Activated naive CD8-positive, alpha-beta T cell treated with anti-CD3 and anti-CD28 coated beads, Interleukin-2, amount 10 ng/mL, durations not matched to agents 7 days and 5 days (primary cell): ENCODE measurements around the gene SH2D1A. TPM values are rescaled to one million over a fixed set of nuclear protein-coding genes. Genes with fewer than 3 reads are reported as not detected.

Experiments used
- ATAC-seq: fragments of 150-1000 bp; cut with Tn5 transposase; one replicate; pipeline ENCODE4 v1.10.0; 2021; ENCODE audit warnings: low read depth, moderate library complexity
- POLR2A ChIA-PET: fragments of 350-600 bp; sonication (Branson Sonifier 250); formaldehyde crosslinking; loops from one replicate; lab custom pipeline; 2021; ENCODE audit warnings: antibody characterized with exemption; lab: Charles Lee
- DNase-seq: peaks from one replicate; pipeline ENCODE4 v3.0.0; 2021
- H3K27ac Mint-ChIP-seq: one replicate; pipeline ENCODE4 v1.8.0; 2022; ENCODE audit warnings: mild to moderate bottlenecking, mixed read lengths
- H3K27me3 Mint-ChIP-seq: one replicate; pipeline ENCODE4 v1.8.0; 2022; ENCODE audit warnings: mild to moderate bottlenecking, moderate library complexity, mixed read lengths
- H3K36me3 Mint-ChIP-seq: one replicate; pipeline ENCODE4 v1.8.0; 2021; ENCODE audit warnings: mild to moderate bottlenecking, mixed read lengths
- H3K4me1 Mint-ChIP-seq: one replicate; pipeline ENCODE4 v1.8.0; 2021; ENCODE audit warnings: mixed read lengths
- H3K4me3 Mint-ChIP-seq: one replicate; pipeline ENCODE4 v1.8.0; 2022; ENCODE audit warnings: mild to moderate bottlenecking, moderate library complexity, mixed read lengths
- H3K9me3 Mint-ChIP-seq: one replicate; pipeline ENCODE4 v1.8.0; 2021; ENCODE audit warnings: mixed read lengths
- total RNA-seq, 2 experiments: library from RNA; stranded (reverse); gene quantifications; one replicate each; pipeline ENCODE4 v1.2.3, GENCODE V29; 2021

SH2D1A gene
- total RNA-seq, 2 experiments from 2014 or later, result 45.8 to 51.2 TPM

DNA sequence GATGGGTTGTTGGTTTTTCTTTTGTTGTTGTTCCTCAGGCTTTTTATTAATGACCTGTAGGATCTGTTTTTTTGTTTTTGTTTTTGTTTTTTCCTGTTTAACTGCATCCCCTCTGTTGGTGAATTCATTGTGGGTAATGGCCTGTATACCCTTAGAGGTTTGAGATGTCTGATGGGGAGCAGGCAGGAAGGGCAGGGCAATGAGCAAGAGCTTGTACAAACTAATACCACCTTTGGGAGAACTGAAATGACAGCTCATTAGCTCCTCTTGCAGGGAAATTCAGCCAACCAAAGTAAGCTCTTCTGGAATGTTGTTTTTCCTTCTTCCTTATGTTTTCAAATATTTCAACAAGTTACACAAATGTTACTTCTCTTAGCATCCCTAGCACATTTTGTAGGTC lies 23.4 kb downstream of the SH2D1A start:
- Mint-ChIP-seq H3K4me1 (peaks cover 13% of the 10 kb centered on the region), H3K4me3 (no peak overlapping the region), H3K36me3 (peaks cover 23% of the 10 kb centered on the region), H3K9me3 (no peaks in the 10 kb centered on the region), H3K27me3 (no peaks in the 10 kb centered on the region), H3K27ac (no peak overlapping the region)
- DNase-seq (no peak), ATAC-seq (no peak)
- POLR2A ChIA-PET, result no interaction called here

GRCh38 chrX:124373348-124373747 lies 27.0 kb downstream of the SH2D1A start:
- no peak overlapping the region for H3K4me3 Mint-ChIP-seq
- no peaks in the 10 kb centered on the region for H3K9me3 Mint-ChIP-seq
- H3K27ac Mint-ChIP-seq, result no peak overlapping the region
- ATAC-seq (no peak), DNase-seq (no peak)
- POLR2A ChIA-PET, result no interaction called here
- peaks cover 17% of the 10 kb centered on the region for H3K4me1 Mint-ChIP-seq
- H3K36me3 Mint-ChIP-seq, result peaks cover 23% of the 10 kb centered on the region
- H3K27me3 Mint-ChIP-seq, result no peaks in the 10 kb centered on the region

DNA sequence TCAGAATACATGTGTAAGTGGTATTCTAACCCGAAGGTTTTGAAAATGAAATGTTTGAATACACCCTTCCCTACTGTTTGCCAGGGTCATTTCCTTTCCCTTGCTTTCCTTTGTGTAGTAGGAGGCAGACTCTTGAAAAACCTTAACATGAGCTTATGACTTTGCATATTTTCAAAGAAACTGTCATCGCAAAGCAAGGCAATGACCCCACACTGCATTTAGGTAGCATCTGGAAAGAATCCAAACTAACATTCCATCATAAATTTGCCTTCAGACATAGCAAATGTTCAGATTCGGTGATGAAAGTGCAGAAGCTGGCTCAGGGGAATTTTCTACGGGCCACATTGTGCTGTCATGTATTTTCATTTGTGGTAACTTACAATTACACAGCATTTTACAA lies 32.3 kb downstream of the SH2D1A start:
- POLR2A ChIA-PET, result no interaction called here
- Mint-ChIP-seq H3K27ac (no peak overlapping the region), H3K9me3 (no peaks in the 10 kb centered on the region), H3K4me3 (no peak overlapping the region), H3K36me3 (peaks cover 18% of the 10 kb centered on the region), H3K4me1 (peaks cover 12% of the 10 kb centered on the region), H3K27me3 (no peaks in the 10 kb centered on the region)
- ATAC-seq (no peak), DNase-seq (no peak)

DNA sequence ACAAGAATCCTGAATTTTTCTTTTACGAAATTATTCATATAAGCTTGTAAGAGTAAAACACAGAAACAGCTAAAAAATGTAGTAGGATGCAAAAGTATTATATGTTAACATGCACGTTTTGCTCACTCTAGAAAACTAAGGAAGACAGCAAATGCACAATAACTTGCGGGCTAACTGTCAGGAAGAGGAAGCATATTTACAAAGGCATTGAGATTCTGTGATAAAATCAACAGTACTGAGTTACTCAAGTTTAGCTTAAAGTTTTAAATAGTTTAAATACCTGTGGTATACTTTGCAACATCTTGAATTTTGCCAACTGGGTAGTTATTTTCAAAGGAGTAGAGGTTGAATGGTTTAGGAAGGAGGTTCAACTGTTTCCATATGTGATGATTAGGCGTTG lies 37.0 kb downstream of the SH2D1A start:
- H3K4me3 Mint-ChIP-seq, result no peak overlapping the region
- no peaks in the 10 kb centered on the region for H3K27me3 Mint-ChIP-seq
- no peak for DNase-seq
- H3K9me3 Mint-ChIP-seq, result no peaks in the 10 kb centered on the region
- POLR2A ChIA-PET, result no interaction called here
- peaks cover 9% of the 10 kb centered on the region for H3K4me1 Mint-ChIP-seq
- H3K27ac Mint-ChIP-seq, result no peak overlapping the region
- peaks cover 12% of the 10 kb centered on the region for H3K36me3 Mint-ChIP-seq
- no peak for ATAC-seq

DNA sequence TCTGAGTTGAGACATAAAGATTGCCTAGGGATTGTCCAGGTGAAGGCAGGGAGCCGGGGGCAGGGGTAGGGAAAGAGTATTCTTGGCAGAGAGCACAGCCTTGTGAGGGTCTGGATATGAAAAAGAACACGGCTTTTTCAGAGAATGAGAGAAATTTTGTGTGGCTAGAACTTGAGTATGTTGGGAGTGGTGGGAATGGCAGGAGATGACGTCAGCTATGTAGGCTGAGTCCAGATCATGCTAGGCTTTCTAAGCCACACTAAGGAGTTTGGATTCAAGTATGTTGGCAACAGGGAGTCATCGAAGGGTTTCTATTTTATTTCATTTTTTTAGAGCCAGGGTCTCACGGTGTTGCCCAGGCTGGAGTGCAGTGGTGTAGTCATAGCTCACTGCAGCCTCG lies 40.0 kb downstream of the SH2D1A start:
- no peak overlapping the region for H3K27ac Mint-ChIP-seq
- no peaks in the 10 kb centered on the region for H3K36me3 Mint-ChIP-seq
- POLR2A ChIA-PET, result no interaction called here

GRCh38 chrX:124388562-124388961 lies 42.2 kb downstream of the SH2D1A start:
- POLR2A ChIA-PET, result no interaction called here
- Mint-ChIP-seq H3K4me1 (peaks cover 5% of the 10 kb centered on the region), H3K4me3 (no peak overlapping the region), H3K27ac (no peak overlapping the region), H3K27me3 (no peaks in the 10 kb centered on the region), H3K9me3 (no peaks in the 10 kb centered on the region), H3K36me3 (no peaks in the 10 kb centered on the region)
- peak; percentile 39 for ATAC-seq
- DNase-seq, result peak; percentile 42

More for the DNA sequence above, 40.0 kb downstream of the SH2D1A start:
- no peak for DNase-seq
- peaks cover 6% of the 10 kb centered on the region for H3K4me1 Mint-ChIP-seq
- no peak for ATAC-seq
- H3K27me3 Mint-ChIP-seq, result no peaks in the 10 kb centered on the region
- no peak overlapping the region for H3K4me3 Mint-ChIP-seq
- H3K9me3 Mint-ChIP-seq, result no peaks in the 10 kb centered on the region

DNA sequence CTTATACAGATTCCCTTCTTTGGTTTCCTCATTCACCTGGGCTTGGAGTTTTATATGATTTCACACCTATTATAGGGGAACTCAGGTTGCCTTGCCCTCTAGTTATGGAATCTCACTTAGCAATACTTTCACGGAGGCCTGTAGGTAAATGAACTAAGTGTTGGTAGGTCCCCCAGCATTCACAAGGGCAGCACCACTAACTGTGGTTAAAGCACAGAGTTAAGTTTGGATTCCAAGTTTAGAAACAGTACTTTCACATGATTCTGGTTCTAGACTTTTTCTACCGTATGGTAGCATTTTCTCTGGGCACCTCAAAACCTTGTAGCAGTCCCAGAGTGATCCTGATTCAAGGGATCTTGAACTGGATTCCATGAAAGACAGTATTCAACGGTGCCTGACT lies 46.4 kb downstream of the SH2D1A start:
- peaks cover 19% of the 10 kb centered on the region for H3K4me1 Mint-ChIP-seq
- H3K27me3 Mint-ChIP-seq, result no peaks in the 10 kb centered on the region
- no peak overlapping the region for H3K27ac Mint-ChIP-seq
- POLR2A ChIA-PET, result interaction anchor here (0.7 kb wide), 1 partner anchor 50 kb away, joined by 3 read pairs; no protein-coding TSS in a partner anchor
- ATAC-seq (no peak), DNase-seq (no peak)
- H3K9me3 Mint-ChIP-seq, result no peaks in the 10 kb centered on the region
- peaks cover 2% of the 10 kb centered on the region for H3K36me3 Mint-ChIP-seq
- H3K4me3 Mint-ChIP-seq, result no peak overlapping the region

DNA sequence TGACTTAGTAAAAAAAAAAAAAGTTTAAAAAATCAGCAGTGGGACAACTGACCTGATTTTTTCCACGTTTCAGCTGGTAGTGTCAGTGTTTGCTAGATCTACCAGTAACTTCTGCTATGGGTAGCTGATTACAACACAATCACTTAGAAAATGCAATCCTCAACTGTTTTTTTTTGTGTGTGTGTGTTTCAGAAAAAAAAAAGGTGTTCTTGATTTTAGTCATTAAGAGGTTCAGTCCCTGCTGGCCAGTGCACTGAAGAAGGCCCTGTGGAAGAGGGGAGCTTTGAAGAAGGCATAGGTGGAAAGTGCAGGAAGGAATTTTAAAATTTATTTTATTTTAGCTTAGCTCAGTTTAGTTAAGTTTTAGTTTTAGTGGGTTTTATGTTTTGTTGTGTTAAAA lies 46.9 kb downstream of the SH2D1A start:
- ATAC-seq, result no peak
- H3K27ac Mint-ChIP-seq, result no peak overlapping the region
- peaks cover 2% of the 10 kb centered on the region for H3K36me3 Mint-ChIP-seq
- H3K27me3 Mint-ChIP-seq, result no peaks in the 10 kb centered on the region
- no peak for DNase-seq
- POLR2A ChIA-PET, result interaction anchor here (0.7 kb wide), 1 partner anchor 50 kb away, joined by 3 read pairs; no protein-coding TSS in a partner anchor
- no peak overlapping the region for H3K4me3 Mint-ChIP-seq
- no peaks in the 10 kb centered on the region for H3K9me3 Mint-ChIP-seq
- peaks cover 17% of the 10 kb centered on the region for H3K4me1 Mint-ChIP-seq

- POLR2A ChIA-PET, result interaction anchor here (0.7 kb wide), 1 partner anchor 51 kb away, joined by 3 read pairs; no protein-coding TSS in a partner anchor
- no peak for ATAC-seq
- no peak overlapping the region for H3K27ac Mint-ChIP-seq
These were observed 47.3 kb downstream of the SH2D1A start for GRCh38 chrX:124393659-124394058.

GRCh38 chrX:124395145-124395880 lies 49.0 kb downstream of the SH2D1A start:
- H3K27me3 Mint-ChIP-seq, result no peaks in the 10 kb centered on the region
- peak overlapping the region; percentile 76 for H3K27ac Mint-ChIP-seq
- ATAC-seq (peak; percentile 58), DNase-seq (no peak)
- H3K4me1 Mint-ChIP-seq, result peaks cover 17% of the 10 kb centered on the region
- no peaks in the 10 kb centered on the region for H3K9me3 Mint-ChIP-seq
- POLR2A ChIA-PET, result no interaction called here
- peak overlapping the region; percentile 77 for H3K4me3 Mint-ChIP-seq
- peaks cover 2% of the 10 kb centered on the region for H3K36me3 Mint-ChIP-seq

More at GRCh38 chrX:124393659-124394058, 47.3 kb downstream of the SH2D1A start:
- H3K36me3 Mint-ChIP-seq, result peaks cover 2% of the 10 kb centered on the region
- H3K4me1 Mint-ChIP-seq, result peaks cover 17% of the 10 kb centered on the region
- DNase-seq, result no peak
- no peaks in the 10 kb centered on the region for H3K9me3 Mint-ChIP-seq
- no peak overlapping the region for H3K4me3 Mint-ChIP-seq
- H3K27me3 Mint-ChIP-seq, result no peaks in the 10 kb centered on the region

DNA sequence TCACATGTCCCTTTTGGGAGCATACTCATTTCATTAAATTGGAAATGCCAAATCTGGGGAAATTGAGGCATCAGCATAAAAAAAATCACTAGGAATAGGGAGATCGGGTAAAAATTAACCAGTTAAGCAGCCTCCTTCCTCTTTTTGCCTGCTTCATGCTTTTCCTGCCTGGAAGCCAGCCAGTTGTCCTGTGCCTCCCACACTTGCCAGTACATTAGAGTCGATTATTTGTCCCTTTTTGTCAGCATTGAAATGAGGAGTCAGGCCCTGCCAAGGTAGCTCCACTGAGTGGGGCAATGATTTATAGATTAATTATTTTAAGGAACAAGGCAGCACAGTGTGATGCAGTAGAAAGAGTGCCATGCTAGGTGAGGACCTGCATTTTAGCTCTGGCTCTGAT lies 55.3 kb downstream of the SH2D1A start:
- peaks cover 2% of the 10 kb centered on the region for H3K36me3 Mint-ChIP-seq
- no peak overlapping the region for H3K27ac Mint-ChIP-seq
- POLR2A ChIA-PET, result no interaction called here
- DNase-seq (no peak), ATAC-seq (no peak)
- H3K27me3 Mint-ChIP-seq, result peaks cover 2% of the 10 kb centered on the region
- no peaks in the 10 kb centered on the region for H3K4me1 Mint-ChIP-seq
- H3K9me3 Mint-ChIP-seq, result no peaks in the 10 kb centered on the region
- H3K4me3 Mint-ChIP-seq, result no peak overlapping the region

- ATAC-seq (no peak), DNase-seq (no peak)
- no peaks in the 10 kb centered on the region for H3K4me1 Mint-ChIP-seq
- no peak overlapping the region for H3K4me3 Mint-ChIP-seq
- peaks cover 2% of the 10 kb centered on the region for H3K27me3 Mint-ChIP-seq
- no peaks in the 10 kb centered on the region for H3K9me3 Mint-ChIP-seq
- no peaks in the 10 kb centered on the region for H3K36me3 Mint-ChIP-seq
- POLR2A ChIA-PET, result no interaction called here
- H3K27ac Mint-ChIP-seq, result no peak overlapping the region
These were observed 59.5 kb downstream of the SH2D1A start for GRCh38 chrX:124405868-124406267.

DNA sequence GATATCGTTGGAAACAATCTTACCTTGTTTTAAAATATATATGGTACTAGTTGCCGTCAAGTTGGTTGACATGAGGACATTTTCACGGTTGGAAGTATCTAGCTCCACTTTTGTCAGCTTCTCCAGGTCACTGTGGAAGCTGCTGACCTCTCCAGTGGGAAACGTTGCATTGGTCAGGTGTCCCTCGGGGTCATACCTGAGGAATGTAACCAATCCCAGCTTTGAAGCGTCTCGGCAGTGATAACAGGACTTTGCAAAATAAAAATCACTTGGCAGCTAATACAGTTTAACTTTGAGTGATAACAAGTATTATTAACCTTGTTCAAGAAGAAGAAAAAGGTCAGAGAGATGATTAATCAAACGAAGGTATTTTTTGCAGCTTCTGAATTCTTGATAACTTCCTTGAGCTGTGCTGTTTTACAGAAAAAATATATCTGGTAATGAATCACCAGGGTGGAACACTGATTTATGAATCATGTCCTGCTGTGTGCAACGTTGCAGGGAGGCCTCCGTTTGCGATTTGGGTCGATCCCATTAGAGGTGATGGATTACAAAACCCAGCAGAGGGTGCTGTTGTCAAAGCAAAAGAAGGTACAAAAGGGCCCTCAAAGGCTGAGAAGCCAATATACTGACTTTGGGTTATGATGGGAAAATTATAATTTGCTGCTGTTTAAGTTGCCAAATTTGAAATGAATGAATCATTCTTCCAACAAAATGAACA lies 60.1 kb downstream of the SH2D1A start:
- H3K27me3 Mint-ChIP-seq, result peaks cover 2% of the 10 kb centered on the region
- no peaks in the 10 kb centered on the region for H3K4me1 Mint-ChIP-seq
- DNase-seq (no peak), ATAC-seq (peak; percentile 81)
- H3K4me3 Mint-ChIP-seq, result no peak overlapping the region
- no peaks in the 10 kb centered on the region for H3K36me3 Mint-ChIP-seq
- POLR2A ChIA-PET, result no interaction called here
- H3K9me3 Mint-ChIP-seq, result no peaks in the 10 kb centered on the region
- H3K27ac Mint-ChIP-seq, result no peak overlapping the region

DNA sequence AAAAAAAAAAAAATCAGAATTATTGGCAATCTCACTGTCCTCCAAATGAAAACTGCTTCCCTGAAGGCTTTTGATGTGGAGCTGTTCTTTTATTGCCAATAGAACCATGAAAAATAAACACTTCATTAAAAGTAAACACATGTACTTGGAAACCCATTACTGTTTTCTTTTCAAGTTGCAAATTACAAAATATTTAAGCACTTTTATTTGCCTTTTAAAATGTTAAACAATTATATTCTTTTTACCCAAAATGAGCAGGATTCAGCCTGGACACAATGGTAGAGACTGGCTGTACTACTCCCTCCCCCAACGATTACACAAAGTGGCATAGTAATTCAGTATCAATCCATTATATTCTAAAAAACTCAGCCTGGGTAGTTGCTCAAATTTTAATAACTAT lies 60.9 kb downstream of the SH2D1A start:
- POLR2A ChIA-PET, result no interaction called here
- no peak overlapping the region for H3K27ac Mint-ChIP-seq
- peaks cover 2% of the 10 kb centered on the region for H3K27me3 Mint-ChIP-seq
- no peaks in the 10 kb centered on the region for H3K36me3 Mint-ChIP-seq
- no peaks in the 10 kb centered on the region for H3K4me1 Mint-ChIP-seq
- H3K9me3 Mint-ChIP-seq, result no peaks in the 10 kb centered on the region
- H3K4me3 Mint-ChIP-seq, result no peak overlapping the region
- no peak for DNase-seq
- ATAC-seq, result no peak
